Right lobe of liver (tissue), 4 donors: ENCODE measurements around the gene E2F2.

Experiments used
- CTCF ChIP-seq, 4 donors: fragments of 200-600 bp in 3 of 4; fragments of 450-650 bp in 1 of 4; IDR thresholded peaks; one replicate each; pipeline versions ENCODE4 v1.5.1 to v1.8.0; 2016 to 2022; ENCODE audit warnings: antibody characterized with exemption in 4 of 4, mild to moderate bottlenecking in 2 of 4
- POLR2A ChIP-seq: fragments of 450-650 bp; IDR thresholded peaks from one replicate; pipeline ENCODE4 v1.6.1; 2017; ENCODE audit warnings: antibody characterized with exemption, mild to moderate bottlenecking
- donor health status: DM: no; HTN: no; CAD: no.
- donor health status: DM: no; HTN: no; CAD: no.
- donor health status: DM: no; HTN: yes; CAD: no.

- TF ChIP-seq CTCF (IDR thresholded peaks at IDR 0.05) (no peak), POLR2A (no peak)
Measured at GRCh38 chr1:23515905-23516304, 15.1 kb downstream of the E2F2 start.
